ENCODE data around the gene HES7. TPM values are rescaled to one million over a fixed set of nuclear protein-coding genes. Genes with fewer than 3 reads are reported as not detected.

HES7 gene
- total RNA-seq, 2 experiments from 2014 or later = 4.0 to 4.9 TPM

- Mint-ChIP-seq H3K4me1 (ENCODE audit: low read depth) (no peaks in the 10 kb centered on the region), H3K36me3 (ENCODE audit: low read depth) (no peaks in the 10 kb centered on the region), H3K4me3 (no peak overlapping the region), H3K27me3 (peaks cover 24% of the 10 kb centered on the region), H3K9me3 (no peaks in the 10 kb centered on the region), H3K27ac (no peak overlapping the region)
- DNase-seq = no peak
- ATAC-seq = no peak
- intact Hi-C loops (cut with micrococcal nuclease) = no loop called here
- CTCF ChIA-PET = interaction anchor here (1.3 to 8.5 kb wide), 4 partner anchors 14 to 31 kb away, joined by 4 to 179 read pairs (median 6); no protein-coding TSS in a partner anchor
- POLR2A ChIA-PET = interaction anchor here (1.1 kb wide), 2 partner anchors 9 to 24 kb away, joined by 3 to 4 read pairs; no protein-coding TSS in a partner anchor
- TF ChIP-seq, protein P1, sequence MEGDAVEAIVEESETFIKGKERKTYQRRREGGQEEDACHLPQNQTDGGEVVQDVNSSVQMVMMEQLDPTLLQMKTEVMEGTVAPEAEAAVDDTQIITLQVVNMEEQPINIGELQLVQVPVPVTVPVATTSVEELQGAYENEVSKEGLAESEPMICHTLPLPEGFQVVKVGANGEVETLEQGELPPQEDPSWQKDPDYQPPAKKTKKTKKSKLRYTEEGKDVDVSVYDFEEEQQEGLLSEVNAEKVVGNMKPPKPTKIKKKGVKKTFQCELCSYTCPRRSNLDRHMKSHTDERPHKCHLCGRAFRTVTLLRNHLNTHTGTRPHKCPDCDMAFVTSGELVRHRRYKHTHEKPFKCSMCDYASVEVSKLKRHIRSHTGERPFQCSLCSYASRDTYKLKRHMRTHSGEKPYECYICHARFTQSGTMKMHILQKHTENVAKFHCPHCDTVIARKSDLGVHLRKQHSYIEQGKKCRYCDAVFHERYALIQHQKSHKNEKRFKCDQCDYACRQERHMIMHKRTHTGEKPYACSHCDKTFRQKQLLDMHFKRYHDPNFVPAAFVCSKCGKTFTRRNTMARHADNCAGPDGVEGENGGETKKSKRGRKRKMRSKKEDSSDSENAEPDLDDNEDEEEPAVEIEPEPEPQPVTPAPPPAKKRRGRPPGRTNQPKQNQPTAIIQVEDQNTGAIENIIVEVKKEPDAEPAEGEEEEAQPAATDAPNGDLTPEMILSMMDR (IDR thresholded peaks at IDR 0.05) = no peak
Observed at GRCh38 chr17:8087952-8088230, 36.0 kb downstream of the HES7 start.

- Mint-ChIP-seq H3K4me1 (ENCODE audit: low read depth) (no peaks in the 10 kb centered on the region), H3K4me3 (no peak within 1 kb of the TSS), H3K36me3 (ENCODE audit: low read depth) (no peaks in the 10 kb centered on the region), H3K9me3 (no peaks in the 10 kb centered on the region), H3K27ac (no peak within 1 kb of the TSS), H3K27me3 (peaks cover 20% of the 10 kb centered on the region)
- ATAC-seq (no peak), DNase-seq (no peak)
- TF ChIP-seq, protein P1 (IDR thresholded peaks at IDR 0.05) = no peak
- intact Hi-C loops (cut with micrococcal nuclease) = no loop called here
- CTCF ChIA-PET = interaction anchor here (0.9 to 8.5 kb wide), 6 partner anchors 13 to 343 kb away, joined by 3 to 179 read pairs (median 4); no protein-coding TSS in a partner anchor
- POLR2A ChIA-PET = interaction anchor here (1.0 to 1.2 kb wide), 4 partner anchors 8 to 135 kb away, joined by 3 to 5 read pairs (median 4); no protein-coding TSS in a partner anchor
Observed at GRCh38 chr17:8087075-8087951, 36.6 kb downstream of the HES7 start, which contains the start of gene ALOX12B. Gene ALOX12B, minus strand, starts transcription at chr17:8087716. Its CDS starts 274 bp downstream, at chr17:8087442.

GRCh38 chr17:8084250-8084649 is 39.7 kb downstream of the HES7 start:
- ChIA-PET CTCF (interaction anchor here (1.5 to 3.4 kb wide), 5 partner anchors 9 to 35 kb away, joined by 5 to 29 read pairs (median 16); no protein-coding TSS in a partner anchor), POLR2A (no interaction called here)
- no peak overlapping the region for H3K4me3 Mint-ChIP-seq
- TF ChIP-seq, protein P1 (IDR thresholded peaks at IDR 0.05) = no peak
- H3K27me3 Mint-ChIP-seq = peaks cover 8% of the 10 kb centered on the region
- DNase-seq (no peak), ATAC-seq (no peak)
- peaks cover 8% of the 10 kb centered on the region for H3K4me1 Mint-ChIP-seq (ENCODE audit: low read depth)
- peaks cover 19% of the 10 kb centered on the region for H3K36me3 Mint-ChIP-seq (ENCODE audit: low read depth)
- no peaks in the 10 kb centered on the region for H3K9me3 Mint-ChIP-seq
- no peak overlapping the region for H3K27ac Mint-ChIP-seq
- intact Hi-C loops (cut with micrococcal nuclease) = no loop called here

GRCh38 chr17:8082292-8082691 is 41.6 kb downstream of the HES7 start:
- TF ChIP-seq, protein P1 (IDR thresholded peaks at IDR 0.05) = no peak
- peaks cover 2% of the 10 kb centered on the region for H3K27me3 Mint-ChIP-seq
- DNase-seq (no peak), ATAC-seq (no peak)
- POLR2A ChIA-PET = no interaction called here
- H3K27ac Mint-ChIP-seq = no peak overlapping the region
- H3K9me3 Mint-ChIP-seq = no peaks in the 10 kb centered on the region
- no peak overlapping the region for H3K4me3 Mint-ChIP-seq
- peaks cover 11% of the 10 kb centered on the region for H3K4me1 Mint-ChIP-seq (ENCODE audit: low read depth)
- CTCF ChIA-PET = interaction anchor here (1.0 to 3.4 kb wide), 4 partner anchors 8 to 28 kb away, joined by 3 to 29 read pairs (median 13); no protein-coding TSS in a partner anchor
- H3K36me3 Mint-ChIP-seq (ENCODE audit: low read depth) = peaks cover 19% of the 10 kb centered on the region
- intact Hi-C loops (cut with micrococcal nuclease) = no loop called here

DNA sequence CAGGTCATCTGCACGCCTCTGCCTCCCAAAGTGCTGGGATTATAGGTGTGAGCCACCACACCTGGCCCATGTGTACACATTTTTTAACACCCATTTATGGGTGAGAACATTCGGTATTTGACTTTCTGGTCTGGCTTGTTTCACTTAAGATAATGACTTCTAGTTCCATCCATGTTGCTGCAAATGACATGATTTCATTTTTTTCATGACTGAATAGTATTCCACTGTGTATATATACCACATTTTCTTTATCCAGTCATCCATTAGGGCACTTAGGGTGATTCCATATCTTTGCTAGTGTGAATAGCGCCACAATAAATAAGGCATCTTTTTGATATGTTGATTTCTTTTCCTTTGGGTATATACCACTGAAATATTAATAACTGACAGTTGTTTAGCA is 42.0 kb downstream of the HES7 start:
- DNase-seq (no peak), ATAC-seq (no peak)
- H3K27ac Mint-ChIP-seq = no peak overlapping the region
- ChIA-PET CTCF (interaction anchor here (1.0 to 3.7 kb wide), 6 partner anchors 8 to 36 kb away, joined by 3 to 43 read pairs (median 13); partner anchors contain the start of gene ALOXE3), POLR2A (no interaction called here)
- intact Hi-C loops (cut with micrococcal nuclease) = no loop called here
- H3K4me1 Mint-ChIP-seq (ENCODE audit: low read depth) = peaks cover 11% of the 10 kb centered on the region
- peaks cover 19% of the 10 kb centered on the region for H3K36me3 Mint-ChIP-seq (ENCODE audit: low read depth)
- no peaks in the 10 kb centered on the region for H3K9me3 Mint-ChIP-seq
- no peak overlapping the region for H3K4me3 Mint-ChIP-seq
- TF ChIP-seq, protein P1 (IDR thresholded peaks at IDR 0.05) = no peak
- no peaks in the 10 kb centered on the region for H3K27me3 Mint-ChIP-seq

Measured in activated CD8-positive, alpha-beta T cell treated with anti-CD3 and anti-CD28 coated beads for 36 hours (primary cell).